ENCODE results near the gene TRAPPC10. TPM values are rescaled to one million over a fixed set of nuclear protein-coding genes. Genes with fewer than 3 reads are reported as not detected.

The TRAPPC10 gene
- total and polyA plus RNA-seq, 9 of the 15 experiments (the other 6 are each of a cell fraction or from before 2014, with no cell fraction given), result 1.1 to 33.8 (median 24.3) TPM

DNA sequence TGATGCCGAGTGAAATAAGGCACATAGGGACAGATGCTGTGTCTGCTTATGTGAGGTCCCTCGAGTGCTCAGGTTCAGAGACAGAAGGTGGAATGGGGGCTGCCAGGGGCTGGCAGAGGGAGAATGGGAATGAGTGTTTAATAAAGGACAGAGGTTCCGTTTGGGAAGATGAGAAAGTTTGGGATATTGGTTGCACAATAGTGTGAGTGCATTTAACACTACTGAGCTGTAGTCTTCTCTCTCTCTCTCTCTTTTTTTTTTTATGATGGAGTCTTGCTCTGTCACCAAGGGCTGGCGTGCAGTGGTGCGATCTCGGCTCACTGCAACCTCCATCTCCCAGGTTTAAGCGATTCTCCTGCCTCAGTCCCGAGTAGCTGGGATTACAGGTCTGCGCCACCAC, 44.9 kb downstream of the TRAPPC10 start (continued):
- TF ChIP-seq, protein P1, sequence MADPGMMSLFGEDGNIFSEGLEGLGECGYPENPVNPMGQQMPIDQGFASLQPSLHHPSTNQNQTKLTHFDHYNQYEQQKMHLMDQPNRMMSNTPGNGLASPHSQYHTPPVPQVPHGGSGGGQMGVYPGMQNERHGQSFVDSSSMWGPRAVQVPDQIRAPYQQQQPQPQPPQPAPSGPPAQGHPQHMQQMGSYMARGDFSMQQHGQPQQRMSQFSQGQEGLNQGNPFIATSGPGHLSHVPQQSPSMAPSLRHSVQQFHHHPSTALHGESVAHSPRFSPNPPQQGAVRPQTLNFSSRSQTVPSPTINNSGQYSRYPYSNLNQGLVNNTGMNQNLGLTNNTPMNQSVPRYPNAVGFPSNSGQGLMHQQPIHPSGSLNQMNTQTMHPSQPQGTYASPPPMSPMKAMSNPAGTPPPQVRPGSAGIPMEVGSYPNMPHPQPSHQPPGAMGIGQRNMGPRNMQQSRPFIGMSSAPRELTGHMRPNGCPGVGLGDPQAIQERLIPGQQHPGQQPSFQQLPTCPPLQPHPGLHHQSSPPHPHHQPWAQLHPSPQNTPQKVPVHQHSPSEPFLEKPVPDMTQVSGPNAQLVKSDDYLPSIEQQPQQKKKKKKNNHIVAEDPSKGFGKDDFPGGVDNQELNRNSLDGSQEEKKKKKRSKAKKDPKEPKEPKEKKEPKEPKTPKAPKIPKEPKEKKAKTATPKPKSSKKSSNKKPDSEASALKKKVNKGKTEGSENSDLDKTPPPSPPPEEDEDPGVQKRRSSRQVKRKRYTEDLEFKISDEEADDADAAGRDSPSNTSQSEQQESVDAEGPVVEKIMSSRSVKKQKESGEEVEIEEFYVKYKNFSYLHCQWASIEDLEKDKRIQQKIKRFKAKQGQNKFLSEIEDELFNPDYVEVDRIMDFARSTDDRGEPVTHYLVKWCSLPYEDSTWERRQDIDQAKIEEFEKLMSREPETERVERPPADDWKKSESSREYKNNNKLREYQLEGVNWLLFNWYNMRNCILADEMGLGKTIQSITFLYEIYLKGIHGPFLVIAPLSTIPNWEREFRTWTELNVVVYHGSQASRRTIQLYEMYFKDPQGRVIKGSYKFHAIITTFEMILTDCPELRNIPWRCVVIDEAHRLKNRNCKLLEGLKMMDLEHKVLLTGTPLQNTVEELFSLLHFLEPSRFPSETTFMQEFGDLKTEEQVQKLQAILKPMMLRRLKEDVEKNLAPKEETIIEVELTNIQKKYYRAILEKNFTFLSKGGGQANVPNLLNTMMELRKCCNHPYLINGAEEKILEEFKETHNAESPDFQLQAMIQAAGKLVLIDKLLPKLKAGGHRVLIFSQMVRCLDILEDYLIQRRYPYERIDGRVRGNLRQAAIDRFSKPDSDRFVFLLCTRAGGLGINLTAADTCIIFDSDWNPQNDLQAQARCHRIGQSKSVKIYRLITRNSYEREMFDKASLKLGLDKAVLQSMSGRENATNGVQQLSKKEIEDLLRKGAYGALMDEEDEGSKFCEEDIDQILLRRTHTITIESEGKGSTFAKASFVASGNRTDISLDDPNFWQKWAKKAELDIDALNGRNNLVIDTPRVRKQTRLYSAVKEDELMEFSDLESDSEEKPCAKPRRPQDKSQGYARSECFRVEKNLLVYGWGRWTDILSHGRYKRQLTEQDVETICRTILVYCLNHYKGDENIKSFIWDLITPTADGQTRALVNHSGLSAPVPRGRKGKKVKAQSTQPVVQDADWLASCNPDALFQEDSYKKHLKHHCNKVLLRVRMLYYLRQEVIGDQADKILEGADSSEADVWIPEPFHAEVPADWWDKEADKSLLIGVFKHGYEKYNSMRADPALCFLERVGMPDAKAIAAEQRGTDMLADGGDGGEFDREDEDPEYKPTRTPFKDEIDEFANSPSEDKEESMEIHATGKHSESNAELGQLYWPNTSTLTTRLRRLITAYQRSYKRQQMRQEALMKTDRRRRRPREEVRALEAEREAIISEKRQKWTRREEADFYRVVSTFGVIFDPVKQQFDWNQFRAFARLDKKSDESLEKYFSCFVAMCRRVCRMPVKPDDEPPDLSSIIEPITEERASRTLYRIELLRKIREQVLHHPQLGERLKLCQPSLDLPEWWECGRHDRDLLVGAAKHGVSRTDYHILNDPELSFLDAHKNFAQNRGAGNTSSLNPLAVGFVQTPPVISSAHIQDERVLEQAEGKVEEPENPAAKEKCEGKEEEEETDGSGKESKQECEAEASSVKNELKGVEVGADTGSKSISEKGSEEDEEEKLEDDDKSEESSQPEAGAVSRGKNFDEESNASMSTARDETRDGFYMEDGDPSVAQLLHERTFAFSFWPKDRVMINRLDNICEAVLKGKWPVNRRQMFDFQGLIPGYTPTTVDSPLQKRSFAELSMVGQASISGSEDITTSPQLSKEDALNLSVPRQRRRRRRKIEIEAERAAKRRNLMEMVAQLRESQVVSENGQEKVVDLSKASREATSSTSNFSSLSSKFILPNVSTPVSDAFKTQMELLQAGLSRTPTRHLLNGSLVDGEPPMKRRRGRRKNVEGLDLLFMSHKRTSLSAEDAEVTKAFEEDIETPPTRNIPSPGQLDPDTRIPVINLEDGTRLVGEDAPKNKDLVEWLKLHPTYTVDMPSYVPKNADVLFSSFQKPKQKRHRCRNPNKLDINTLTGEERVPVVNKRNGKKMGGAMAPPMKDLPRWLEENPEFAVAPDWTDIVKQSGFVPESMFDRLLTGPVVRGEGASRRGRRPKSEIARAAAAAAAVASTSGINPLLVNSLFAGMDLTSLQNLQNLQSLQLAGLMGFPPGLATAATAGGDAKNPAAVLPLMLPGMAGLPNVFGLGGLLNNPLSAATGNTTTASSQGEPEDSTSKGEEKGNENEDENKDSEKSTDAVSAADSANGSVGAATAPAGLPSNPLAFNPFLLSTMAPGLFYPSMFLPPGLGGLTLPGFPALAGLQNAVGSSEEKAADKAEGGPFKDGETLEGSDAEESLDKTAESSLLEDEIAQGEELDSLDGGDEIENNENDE (IDR thresholded peaks at IDR 0.05; ENCODE audit: low read depth, low read length), result no peak
- 0 out of 2 replicates have a peak, but pooled peaks have one; percentile 15 for TF ChIP-seq SUPT5H (IDR thresholded peaks at IDR 0.05)
- TF ChIP-seq PURB (CRISPR knock-in tag; IDR thresholded peaks at IDR 0.05; ENCODE audit: low read depth), result no peak
- 0 out of 2 replicates have a peak, but pooled peaks have one; percentile 26 for TF ChIP-seq CEBPB (tag; IDR thresholded peaks at IDR 0.05)

Data from K562 (cell line).